Fibroblast of lung (primary cell): ENCODE measurements around the gene CACNA1H. TPM values are rescaled to one million over a fixed set of nuclear protein-coding genes. Genes with fewer than 3 reads are reported as not detected.

Experiments used
- DNase-seq, 2 donors: peaks; one replicate each; pipeline versions ENCODE4 v3.0.0 to v3.0.0-alpha.2; 2010; ENCODE audit warnings: low read depth in 2 of 2
- H2AFZ ChIP-seq: 2 replicates; pipeline ENCODE4 v1.5.1; 2012; ENCODE audit warnings: low read length, control low read depth, inconsistent platforms
- H3K27ac ChIP-seq: 2 replicates; pipeline ENCODE4 v1.5.1; 2011; ENCODE audit warnings: low read length, control low read depth; ENCODE audit not compliant: insufficient read depth
- H3K27me3 ChIP-seq: 2 replicates; pipeline ENCODE4 v1.5.1; 2011; ENCODE audit warnings: mild to moderate bottlenecking, low read length; ENCODE audit not compliant: control insufficient read depth, insufficient read depth
- H3K36me3 ChIP-seq: 2 replicates; pipeline ENCODE4 v1.5.1; 2011; ENCODE audit warnings: low read length; ENCODE audit not compliant: control insufficient read depth, insufficient read depth
- H3K4me1 ChIP-seq: 2 replicates; pipeline ENCODE4 v1.5.1; 2011; ENCODE audit warnings: low read length; ENCODE audit not compliant: control insufficient read depth, insufficient read depth; ENCODE audit errors: extremely low read depth
- H3K4me2 ChIP-seq: 2 replicates; pipeline ENCODE4 v1.5.1; 2011; ENCODE audit warnings: low read length, control low read depth; ENCODE audit not compliant: insufficient read depth; ENCODE audit errors: extremely low read depth
- H3K4me3 ChIP-seq, 4 experiments: fragments of 200-600 bp in 1 of 4; sonication (generic) in 1 of 4; replicated peaks in 1 of 4; 2 replicates each; pipeline ENCODE4 v1.5.1; 2011 to 2016; ENCODE audit warnings: low read length in 4 of 4, low read depth in 3 of 4, mild to moderate bottlenecking in 3 of 4, control low read depth in 2 of 4, inconsistent platforms in 1 of 4, mixed read lengths in 1 of 4; ENCODE audit not compliant: insufficient read depth in 1 of 4; ENCODE audit errors: control extremely low read depth in 1 of 4
- H3K79me2 ChIP-seq: 2 replicates; pipeline ENCODE4 v1.5.1; 2012; ENCODE audit warnings: mild to moderate bottlenecking, low read length, inconsistent platforms; ENCODE audit not compliant: control insufficient read depth, insufficient read depth
- H3K9ac ChIP-seq: 2 replicates; pipeline ENCODE4 v1.5.1; 2011; ENCODE audit warnings: mild to moderate bottlenecking, low read length, control low read depth; ENCODE audit not compliant: insufficient read depth
- H3K9me3 ChIP-seq: 2 replicates; pipeline ENCODE4 v1.5.1; 2012; ENCODE audit warnings: low read depth, low read length; ENCODE audit not compliant: control insufficient read depth, insufficient read depth
- H4K20me1 ChIP-seq: 2 replicates; pipeline ENCODE4 v1.5.1; 2011; ENCODE audit warnings: low read length; ENCODE audit not compliant: control insufficient read depth, insufficient read depth; ENCODE audit errors: extremely low read depth
- EZH2 ChIP-seq: IDR thresholded peaks from 2 replicates; pipeline ENCODE4 v1.5.1; 2012; ENCODE audit warnings: low read length, control low read depth, mild to moderate bottlenecking; ENCODE audit errors: missing control alignments
- polyA plus RNA-seq, 2 donors: library from polyadenylated mRNA; depleted of rRNA in 1 of 2; stranded (reverse) in 1 of 2; unstranded in 1 of 2; fragments of >200 nt; gene quantifications; 2 replicates each; pipeline ENCODE4 v1.2.1, GENCODE V29; 2011 to 2012; ENCODE audit warnings: missing spikeins in 1 of 2
- total RNA-seq: library from RNA; depleted of rRNA; stranded (reverse); fragments of >200 nt; gene quantifications from 2 replicates; pipeline ENCODE4 v1.2.1, GENCODE V29; 2014
- TF ChIP-seq, protein P1 (sequence below), 2 donors: IDR thresholded peaks in 1 of 2; conservative IDR thresholded peaks in 1 of 2; 1 replicate in 1 of 2; 2 replicates in 1 of 2; pipeline ENCODE4 v1.5.1; 2011 to 2012; ENCODE audit warnings: low read length in 2 of 2, control low read depth in 1 of 2, inconsistent platforms in 1 of 2, low read depth in 1 of 2, mild to moderate bottlenecking in 1 of 2

The CACNA1H gene
- total and polyA plus RNA-seq, 2 donors (not counting 1 experiment from before 2014, with no cell fraction given) = 1.2 to 10.5 TPM

DNA sequence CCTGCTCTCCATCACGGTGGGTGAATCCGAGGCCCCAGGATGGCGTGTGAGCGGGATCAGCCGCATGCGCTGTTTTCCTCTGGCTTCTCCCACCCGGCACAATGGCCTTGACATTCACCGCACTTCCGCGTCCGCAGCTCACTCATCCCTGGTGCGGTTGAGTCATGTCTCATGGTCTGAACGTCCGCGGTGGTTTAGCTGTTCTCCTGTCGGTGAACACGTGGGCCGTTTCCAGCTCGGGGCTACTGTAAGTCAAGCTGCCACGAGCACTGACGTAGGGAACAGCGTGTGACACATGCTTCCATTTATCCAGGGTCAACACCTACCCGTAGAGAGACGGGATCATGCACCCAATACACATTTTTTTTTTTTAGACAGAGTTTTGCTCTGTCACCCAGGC lies 15.3 kb upstream of the CACNA1H start:
- no peaks in the 10 kb centered on the region for H3K36me3 ChIP-seq
- H3K4me2 ChIP-seq = no peak overlapping the region
- no peak overlapping the region for H3K27ac ChIP-seq
- no peak overlapping the region for H3K9ac ChIP-seq
- H3K9me3 ChIP-seq = no peaks in the 10 kb centered on the region
- no peaks in the 10 kb centered on the region for H3K79me2 ChIP-seq
- DNase-seq = peak; percentile 5 to 74
- H3K27me3 ChIP-seq = no peaks in the 10 kb centered on the region
- no peak overlapping the region for H3K4me3 ChIP-seq
- no peaks in the 10 kb centered on the region for H4K20me1 ChIP-seq
- TF ChIP-seq EZH2 = no peak
- TF ChIP-seq, protein P1, sequence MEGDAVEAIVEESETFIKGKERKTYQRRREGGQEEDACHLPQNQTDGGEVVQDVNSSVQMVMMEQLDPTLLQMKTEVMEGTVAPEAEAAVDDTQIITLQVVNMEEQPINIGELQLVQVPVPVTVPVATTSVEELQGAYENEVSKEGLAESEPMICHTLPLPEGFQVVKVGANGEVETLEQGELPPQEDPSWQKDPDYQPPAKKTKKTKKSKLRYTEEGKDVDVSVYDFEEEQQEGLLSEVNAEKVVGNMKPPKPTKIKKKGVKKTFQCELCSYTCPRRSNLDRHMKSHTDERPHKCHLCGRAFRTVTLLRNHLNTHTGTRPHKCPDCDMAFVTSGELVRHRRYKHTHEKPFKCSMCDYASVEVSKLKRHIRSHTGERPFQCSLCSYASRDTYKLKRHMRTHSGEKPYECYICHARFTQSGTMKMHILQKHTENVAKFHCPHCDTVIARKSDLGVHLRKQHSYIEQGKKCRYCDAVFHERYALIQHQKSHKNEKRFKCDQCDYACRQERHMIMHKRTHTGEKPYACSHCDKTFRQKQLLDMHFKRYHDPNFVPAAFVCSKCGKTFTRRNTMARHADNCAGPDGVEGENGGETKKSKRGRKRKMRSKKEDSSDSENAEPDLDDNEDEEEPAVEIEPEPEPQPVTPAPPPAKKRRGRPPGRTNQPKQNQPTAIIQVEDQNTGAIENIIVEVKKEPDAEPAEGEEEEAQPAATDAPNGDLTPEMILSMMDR (conservative IDR thresholded peaks at IDR 0.05 in 1 of 2, IDR thresholded peaks at IDR 0.05 in 1 of 2; ENCODE audit: low read depth in 1 of 2, low read length in 2 of 2) = no peak
- no peak overlapping the region for H2AFZ ChIP-seq
- no peaks in the 10 kb centered on the region for H3K4me1 ChIP-seq

DNA sequence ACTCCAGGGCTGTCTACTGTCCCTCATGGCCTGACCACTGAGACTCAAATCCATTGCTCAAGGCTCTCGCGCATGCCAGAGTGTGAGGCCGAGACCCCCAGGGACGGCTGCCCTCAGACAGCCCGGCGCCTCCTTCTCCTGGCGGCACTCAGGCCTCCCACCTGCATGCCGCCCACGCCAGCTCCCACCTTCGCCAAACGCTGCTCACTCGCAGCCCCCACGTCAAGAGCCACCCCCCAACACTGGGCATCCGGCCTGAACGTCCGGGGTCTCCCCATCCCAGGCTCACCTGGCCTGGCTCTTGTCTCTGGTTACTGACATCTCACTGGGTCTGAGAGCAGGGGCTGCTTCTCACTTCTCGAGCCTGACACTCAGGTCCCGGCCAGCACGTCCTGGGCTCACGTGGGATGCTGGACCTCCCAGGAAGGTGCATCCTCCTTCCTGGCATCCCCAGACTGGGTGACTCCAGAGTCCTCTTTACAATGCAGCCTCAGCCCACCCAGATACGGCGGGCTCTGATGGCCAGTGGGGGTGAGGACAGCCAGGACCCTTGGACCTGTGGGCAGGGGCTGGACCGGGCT lies 12.2 kb upstream of the CACNA1H start:
- no peaks in the 10 kb centered on the region for H3K9me3 ChIP-seq
- no peaks in the 10 kb centered on the region for H3K27me3 ChIP-seq
- H4K20me1 ChIP-seq = no peaks in the 10 kb centered on the region
- DNase-seq = no peak
- H3K36me3 ChIP-seq = no peaks in the 10 kb centered on the region
- no peak overlapping the region for H3K9ac ChIP-seq
- no peak overlapping the region for H3K4me3 ChIP-seq
- no peak for TF ChIP-seq EZH2
- TF ChIP-seq, protein P1 (conservative IDR thresholded peaks at IDR 0.05 in 1 of 2, IDR thresholded peaks at IDR 0.05 in 1 of 2; ENCODE audit: low read depth in 1 of 2, low read length in 2 of 2) = no peak
- H3K4me1 ChIP-seq = no peaks in the 10 kb centered on the region
- no peak overlapping the region for H3K4me2 ChIP-seq
- no peak overlapping the region for H2AFZ ChIP-seq
- no peaks in the 10 kb centered on the region for H3K79me2 ChIP-seq
- no peak overlapping the region for H3K27ac ChIP-seq

DNA sequence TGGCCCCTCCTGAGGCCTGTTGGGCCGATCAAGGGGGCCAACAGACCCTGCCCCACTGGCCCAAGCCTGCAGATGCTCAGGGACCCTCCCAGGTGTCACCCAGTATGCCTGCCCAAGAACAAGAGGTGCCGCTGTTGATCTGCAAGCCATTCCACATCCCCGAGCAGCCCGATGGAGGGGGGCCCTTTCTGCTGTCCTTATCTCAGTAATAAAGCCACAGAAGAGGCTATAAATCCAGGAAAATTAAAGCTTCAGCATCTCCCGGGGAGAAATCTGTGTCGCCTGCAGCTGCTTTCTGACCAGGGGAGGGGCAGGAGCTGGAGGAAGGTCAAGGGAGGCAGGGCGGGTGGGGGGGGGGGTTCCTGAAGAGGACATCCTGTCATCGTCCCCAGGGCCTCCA lies 11.7 kb upstream of the CACNA1H start:
- H3K27ac ChIP-seq = no peak overlapping the region
- H3K79me2 ChIP-seq = no peaks in the 10 kb centered on the region
- no peaks in the 10 kb centered on the region for H3K4me1 ChIP-seq
- no peak overlapping the region for H3K9ac ChIP-seq
- H3K36me3 ChIP-seq = no peaks in the 10 kb centered on the region
- no peak overlapping the region for H3K4me2 ChIP-seq
- no peak for DNase-seq
- no peaks in the 10 kb centered on the region for H3K27me3 ChIP-seq
- H2AFZ ChIP-seq = no peak overlapping the region
- TF ChIP-seq, protein P1 (conservative IDR thresholded peaks at IDR 0.05 in 1 of 2, IDR thresholded peaks at IDR 0.05 in 1 of 2; ENCODE audit: low read depth in 1 of 2, low read length in 2 of 2) = no peak
- no peak for TF ChIP-seq EZH2
- no peak overlapping the region for H3K4me3 ChIP-seq
- no peaks in the 10 kb centered on the region for H4K20me1 ChIP-seq
- no peaks in the 10 kb centered on the region for H3K9me3 ChIP-seq
